HepG2 (cell line): Measurements from ENCODE around the gene BPIFB6. TPM values are rescaled to one million over a fixed set of nuclear protein-coding genes. Genes with fewer than 3 reads are reported as not detected.

Source experiments
- ATF7 ChIP-seq, 2 experiments: fragments of 450-650 bp in 1 of 2; sonication (generic) in 1 of 2; formaldehyde crosslinking in 1 of 2; IDR thresholded peaks; 2 replicates each; pipeline versions ENCODE4 v1.4.0 to v1.6.1; 2016 to 2020; ENCODE audit warnings: antibody characterized with exemption in 1 of 2, mild to moderate bottlenecking in 1 of 2, missing genetic modification reagents in 1 of 2
- NCOR1 ChIP-seq: fragments of 200-600 bp; sonication (generic); IDR thresholded peaks from 2 replicates; pipeline ENCODE4 v1.7.0; 2017; ENCODE audit warnings: antibody characterized with exemption, low read length, borderline replicate concordance
- POLR2AphosphoS2 ChIP-seq: IDR thresholded peaks from 2 replicates; pipeline ENCODE4 v1.6.1; 2011; ENCODE audit warnings: low read depth, low read length, improper control_type of control experiment
- ZNF407 ChIP-seq: sonication (generic); formaldehyde crosslinking; IDR thresholded peaks from one replicate; pipeline ENCODE4 v1.5.1; 2020; ENCODE audit warnings: mild to moderate bottlenecking, missing genetic modification reagents; ENCODE audit errors: not compliant biosample characterization
- ZNF543 ChIP-seq: sonication (generic); formaldehyde crosslinking; IDR thresholded peaks from 2 replicates; pipeline ENCODE4 v1.4.0; 2020; ENCODE audit warnings: mild to moderate bottlenecking, missing genetic modification reagents
- polyA plus RNA-seq, 8 experiments: library from polyadenylated mRNA; depleted of rRNA in 3 of 8; stranded (reverse) in 7 of 8; unstranded in 1 of 8; fragments of >200 nt; fragmentation: Illumina TruSeq in 4 of 8; extraction: Trizol in 4 of 8; gene quantifications; 2 replicates each; pipeline versions ENCODE4 v1.2.1 to v1.2.3, GENCODE V29; 2011 to 2016; ENCODE audit warnings: low read depth in 4 of 8, missing spikeins in 1 of 8, mixed read lengths in 1 of 8; ENCODE audit not compliant: insufficient read depth in 1 of 8
- total RNA-seq, 5 experiments: library from RNA; depleted of rRNA; stranded (reverse); fragments of >200 nt; fragmentation: Illumina TruSeq; extraction: Trizol; gene quantifications; 2 replicates each; pipeline ENCODE4 v1.2.3, GENCODE V29; 2016; ENCODE audit warnings: low read depth in 1 of 5
- TF ChIP-seq, protein P1 (sequence below): sonication (generic); formaldehyde crosslinking; IDR thresholded peaks from 2 replicates; pipeline ENCODE4 v1.8.1; 2023; ENCODE audit warnings: mild to moderate bottlenecking, missing genetic modification reagents
- TF ChIP-seq, protein P2 (sequence below): sonication (generic); formaldehyde crosslinking; IDR thresholded peaks from 2 replicates; pipeline ENCODE4 v1.8.1; 2023; ENCODE audit warnings: mild to moderate bottlenecking, moderate library complexity, missing genetic modification reagents
- TF ChIP-seq, protein P3 (sequence below): sonication (generic); formaldehyde crosslinking; IDR thresholded peaks from 2 replicates; pipeline ENCODE4 v1.4.0; 2020; ENCODE audit warnings: missing genetic modification reagents, borderline replicate concordance
- TF ChIP-seq, protein P4 (sequence below): sonication (generic); formaldehyde crosslinking; IDR thresholded peaks from 2 replicates; pipeline ENCODE4 v1.4.0; 2020; ENCODE audit warnings: missing genetic modification reagents

BPIFB6 gene
- total and polyA plus RNA-seq, 2 of the 13 experiments (the other 11 are each of a cell fraction or from before 2014, with no cell fraction given): 0.13 to 1.7 TPM

DNA sequence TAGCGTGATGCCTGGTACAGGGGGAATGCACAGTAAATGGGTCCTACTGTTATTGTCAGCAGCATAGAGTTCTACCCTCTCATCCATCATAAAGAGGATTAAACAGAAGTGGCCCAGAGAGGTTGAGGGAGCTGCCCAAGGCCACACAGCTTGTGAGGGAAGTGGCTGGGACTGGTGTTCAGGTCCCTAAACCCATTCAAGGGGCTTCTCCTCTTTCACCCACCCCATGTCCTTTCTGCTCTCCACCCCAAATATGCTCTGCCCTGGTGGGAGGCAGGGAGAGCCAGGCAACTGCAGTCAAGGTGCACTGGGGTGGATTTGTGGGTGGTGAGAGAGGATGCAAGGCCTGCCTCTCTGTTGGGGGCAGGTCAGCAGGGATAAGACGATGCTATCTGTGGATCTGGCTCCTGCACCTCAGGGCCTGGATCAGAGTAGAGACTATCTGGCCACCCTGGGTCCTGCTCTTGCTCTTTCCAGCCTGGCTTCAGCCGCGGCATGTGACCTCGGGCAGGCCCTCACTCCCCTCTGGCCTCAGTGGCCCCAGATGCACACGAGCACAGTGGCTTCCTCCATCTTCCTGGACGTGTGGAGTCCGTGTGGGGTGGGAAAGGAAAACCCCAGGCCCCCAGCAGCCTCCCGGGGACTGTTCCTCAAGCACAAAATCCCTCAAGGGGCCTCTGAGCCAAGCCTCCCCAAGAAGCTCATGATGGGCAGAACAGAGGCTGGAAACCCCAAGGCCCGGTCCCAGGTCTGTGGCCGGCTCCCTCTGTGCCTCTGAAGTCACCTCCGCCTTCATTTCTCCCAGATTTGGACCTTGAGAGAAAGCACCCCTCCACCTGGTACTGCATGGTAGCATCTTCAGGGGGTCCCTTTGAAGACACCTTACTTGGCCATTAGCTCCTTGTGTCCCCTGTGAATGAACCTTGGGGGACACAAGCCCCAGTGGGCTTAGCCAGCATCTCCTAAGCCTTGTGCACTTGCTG, 3.4 kb upstream of the BPIFB6 start (continued):
- no peak for TF ChIP-seq ZNF407 (CRISPR knock-in tag)
- no peak for TF ChIP-seq ZNF543 (CRISPR knock-in tag)
- no peak for TF ChIP-seq ATF7 (IDR thresholded peaks at IDR 0.05)
- no peak for TF ChIP-seq ATF7 (CRISPR knock-in tag; IDR thresholded peaks at IDR 0.05)
- TF ChIP-seq, protein P1, sequence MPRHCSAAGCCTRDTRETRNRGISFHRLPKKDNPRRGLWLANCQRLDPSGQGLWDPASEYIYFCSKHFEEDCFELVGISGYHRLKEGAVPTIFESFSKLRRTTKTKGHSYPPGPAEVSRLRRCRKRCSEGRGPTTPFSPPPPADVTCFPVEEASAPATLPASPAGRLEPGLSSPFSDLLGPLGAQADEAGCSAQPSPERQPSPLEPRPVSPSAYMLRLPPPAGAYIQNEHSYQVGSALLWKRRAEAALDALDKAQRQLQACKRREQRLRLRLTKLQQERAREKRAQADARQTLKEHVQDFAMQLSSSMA (CRISPR knock-in tag): no peak
- TF ChIP-seq, protein P2, sequence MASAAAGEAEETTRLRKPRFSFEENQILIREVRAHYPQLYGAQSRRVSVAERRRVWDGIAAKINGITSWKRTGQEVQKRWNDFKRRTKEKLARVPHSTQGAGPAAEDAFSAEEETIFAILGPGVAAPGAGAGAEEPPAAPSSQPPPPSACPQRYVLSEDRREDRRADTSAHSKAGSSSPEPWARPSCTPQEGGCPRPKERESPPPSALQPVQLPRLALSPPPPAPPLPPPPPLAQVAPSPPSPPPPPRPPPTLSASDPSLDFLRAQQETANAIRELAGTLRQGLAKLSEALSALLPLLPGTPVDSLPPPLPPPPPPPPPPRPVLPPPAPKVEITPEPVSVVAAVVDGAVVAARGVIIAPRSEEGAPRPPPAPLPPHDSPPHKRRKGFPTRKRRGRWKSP (CRISPR knock-in tag): no peak
- no peak; the same call in 1 of the 2 replicates for TF ChIP-seq POLR2AphosphoS2
- TF ChIP-seq, protein P3, sequence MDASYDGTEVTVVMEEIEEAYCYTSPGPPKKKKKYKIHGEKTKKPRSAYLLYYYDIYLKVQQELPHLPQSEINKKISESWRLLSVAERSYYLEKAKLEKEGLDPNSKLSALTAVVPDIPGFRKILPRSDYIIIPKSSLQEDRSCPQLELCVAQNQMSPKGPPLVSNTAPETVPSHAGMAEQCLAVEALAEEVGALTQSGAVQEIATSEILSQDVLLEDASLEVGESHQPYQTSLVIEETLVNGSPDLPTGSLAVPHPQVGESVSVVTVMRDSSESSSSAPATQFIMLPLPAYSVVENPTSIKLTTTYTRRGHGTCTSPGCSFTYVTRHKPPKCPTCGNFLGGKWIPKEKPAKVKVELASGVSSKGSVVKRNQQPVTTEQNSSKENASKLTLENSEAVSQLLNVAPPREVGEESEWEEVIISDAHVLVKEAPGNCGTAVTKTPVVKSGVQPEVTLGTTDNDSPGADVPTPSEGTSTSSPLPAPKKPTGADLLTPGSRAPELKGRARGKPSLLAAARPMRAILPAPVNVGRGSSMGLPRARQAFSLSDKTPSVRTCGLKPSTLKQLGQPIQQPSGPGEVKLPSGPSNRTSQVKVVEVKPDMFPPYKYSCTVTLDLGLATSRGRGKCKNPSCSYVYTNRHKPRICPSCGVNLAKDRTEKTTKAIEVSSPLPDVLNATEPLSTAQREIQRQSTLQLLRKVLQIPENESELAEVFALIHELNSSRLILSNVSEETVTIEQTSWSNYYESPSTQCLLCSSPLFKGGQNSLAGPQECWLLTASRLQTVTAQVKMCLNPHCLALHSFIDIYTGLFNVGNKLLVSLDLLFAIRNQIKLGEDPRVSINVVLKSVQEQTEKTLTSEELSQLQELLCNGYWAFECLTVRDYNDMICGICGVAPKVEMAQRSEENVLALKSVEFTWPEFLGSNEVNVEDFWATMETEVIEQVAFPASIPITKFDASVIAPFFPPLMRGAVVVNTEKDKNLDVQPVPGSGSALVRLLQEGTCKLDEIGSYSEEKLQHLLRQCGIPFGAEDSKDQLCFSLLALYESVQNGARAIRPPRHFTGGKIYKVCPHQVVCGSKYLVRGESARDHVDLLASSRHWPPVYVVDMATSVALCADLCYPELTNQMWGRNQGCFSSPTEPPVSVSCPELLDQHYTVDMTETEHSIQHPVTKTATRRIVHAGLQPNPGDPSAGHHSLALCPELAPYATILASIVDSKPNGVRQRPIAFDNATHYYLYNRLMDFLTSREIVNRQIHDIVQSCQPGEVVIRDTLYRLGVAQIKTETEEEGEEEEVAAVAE (CRISPR knock-in tag): no peak
- TF ChIP-seq, protein P4, sequence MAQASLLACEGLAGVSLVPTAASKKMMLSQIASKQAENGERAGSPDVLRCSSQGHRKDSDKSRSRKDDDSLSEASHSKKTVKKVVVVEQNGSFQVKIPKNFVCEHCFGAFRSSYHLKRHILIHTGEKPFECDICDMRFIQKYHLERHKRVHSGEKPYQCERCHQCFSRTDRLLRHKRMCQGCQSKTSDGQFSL (CRISPR knock-in tag): no peak
- TF ChIP-seq NCOR1: no peak
